Prostate gland (tissue), 2 donors: ENCODE results near the gene CNTN4. TPM values are rescaled to one million over a fixed set of nuclear protein-coding genes. Genes with fewer than 3 reads are reported as not detected.

Experiments
- DNase-seq: peaks from one replicate; pipeline ENCODE4 v3.0.0-alpha.2; 2019; ENCODE audit warnings: low spot score
- H3K27ac ChIP-seq, 2 donors: fragments of 200-600 bp; sonication (generic); 2 replicates each; pipeline ENCODE4 v1.5.1; 2017 to 2019
- H3K27me3 ChIP-seq: fragments of 200-600 bp; sonication (generic); replicated peaks from 2 replicates; pipeline ENCODE4 v1.5.1; 2019; ENCODE audit not compliant: insufficient read depth
- H3K36me3 ChIP-seq, 2 donors: fragments of 200-600 bp; sonication (generic); 1 replicate in 1 of 2; 2 replicates in 1 of 2; pipeline versions ENCODE4 v1.5.1 to v1.8.1; 2017 to 2019
- H3K4me1 ChIP-seq: fragments of 200-600 bp; sonication (generic); replicated peaks from 2 replicates; pipeline ENCODE4 v1.5.1; 2019
- H3K4me3 ChIP-seq, 2 donors: fragments of 200-600 bp; sonication (generic); 2 replicates each; pipeline ENCODE4 v1.5.1; 2017 to 2019
- H3K9me3 ChIP-seq: fragments of 200-600 bp; sonication (generic); 2 replicates; pipeline ENCODE4 v1.5.1; 2017
- POLR2A ChIP-seq: fragments of 450-650 bp; IDR thresholded peaks from one replicate; pipeline ENCODE4 v1.6.1; 2016; ENCODE audit warnings: antibody characterized with exemption, mild to moderate bottlenecking
- POLR2AphosphoS5 ChIP-seq: sonication (generic); formaldehyde crosslinking; IDR thresholded peaks from one replicate; pipeline ENCODE4 v1.6.1; 2017; ENCODE audit warnings: antibody characterized with exemption
- WGBS: methylation state at CpG from one replicate; pipeline ENCODE4 v1.1.5; 2018; 5-methylcytosine and 5-hydroxymethylcytosine counted together
- intact Hi-C: fragments of 100-400 bp; cut with DNase I; formaldehyde crosslinking; loops from one replicate; pipeline ENCODE4 v1.14.2; 2022
- total RNA-seq, 2 donors: library from RNA; depleted of rRNA; stranded (reverse); fragments of >200 nt; gene quantifications; one replicate each; pipeline ENCODE4 v1.1.0, GENCODE V29; 2016
- TF ChIP-seq, protein P1 (sequence below), 4 experiments: fragments of 200-600 bp in 2 of 4; fragments of 450-650 bp in 2 of 4; sonication (generic) in 2 of 4; IDR thresholded peaks; 1 replicate in 3 of 4; 2 replicates in 1 of 4; pipeline ENCODE4 v1.5.1; 2016 to 2019; ENCODE audit warnings: antibody characterized with exemption in 4 of 4, mild to moderate bottlenecking in 2 of 4, moderate library complexity in 2 of 4

CNTN4 gene
- total RNA-seq, 2 donors from 2014 or later = 1.5 to 5.7 TPM

DNA sequence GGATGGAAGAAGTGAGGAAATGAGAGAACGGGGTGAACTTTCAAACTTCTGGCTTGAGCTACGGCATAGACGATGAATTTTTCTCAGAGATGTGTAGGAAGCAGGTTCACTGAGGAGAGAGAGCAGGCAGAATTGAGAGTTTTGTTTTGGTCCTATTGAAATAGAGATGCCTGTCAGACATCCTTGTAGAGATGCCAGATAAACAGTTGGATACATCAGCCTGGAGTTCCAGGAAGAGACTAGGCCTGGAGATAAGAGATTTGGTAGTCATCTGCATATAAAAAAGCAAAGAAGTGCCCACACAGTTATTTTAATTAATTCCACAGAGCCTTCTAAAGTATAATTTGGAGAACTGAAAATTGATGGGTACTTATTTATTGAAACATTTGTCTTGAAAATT, 515.9 kb downstream of the CNTN4 start:
- TF ChIP-seq POLR2A (no peak), POLR2AphosphoS5 (no peak)
- TF ChIP-seq, protein P1, sequence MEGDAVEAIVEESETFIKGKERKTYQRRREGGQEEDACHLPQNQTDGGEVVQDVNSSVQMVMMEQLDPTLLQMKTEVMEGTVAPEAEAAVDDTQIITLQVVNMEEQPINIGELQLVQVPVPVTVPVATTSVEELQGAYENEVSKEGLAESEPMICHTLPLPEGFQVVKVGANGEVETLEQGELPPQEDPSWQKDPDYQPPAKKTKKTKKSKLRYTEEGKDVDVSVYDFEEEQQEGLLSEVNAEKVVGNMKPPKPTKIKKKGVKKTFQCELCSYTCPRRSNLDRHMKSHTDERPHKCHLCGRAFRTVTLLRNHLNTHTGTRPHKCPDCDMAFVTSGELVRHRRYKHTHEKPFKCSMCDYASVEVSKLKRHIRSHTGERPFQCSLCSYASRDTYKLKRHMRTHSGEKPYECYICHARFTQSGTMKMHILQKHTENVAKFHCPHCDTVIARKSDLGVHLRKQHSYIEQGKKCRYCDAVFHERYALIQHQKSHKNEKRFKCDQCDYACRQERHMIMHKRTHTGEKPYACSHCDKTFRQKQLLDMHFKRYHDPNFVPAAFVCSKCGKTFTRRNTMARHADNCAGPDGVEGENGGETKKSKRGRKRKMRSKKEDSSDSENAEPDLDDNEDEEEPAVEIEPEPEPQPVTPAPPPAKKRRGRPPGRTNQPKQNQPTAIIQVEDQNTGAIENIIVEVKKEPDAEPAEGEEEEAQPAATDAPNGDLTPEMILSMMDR (IDR thresholded peaks at IDR 0.05) = no peak
- Histone ChIP-seq H3K27ac (no peak overlapping the region), H3K9me3 (no peaks in the 10 kb centered on the region), H3K4me1 (no peaks in the 10 kb centered on the region), H3K4me3 (no peak overlapping the region), H3K36me3 (no peaks in the 10 kb centered on the region), H3K27me3 (no peaks in the 10 kb centered on the region)
- intact Hi-C loops = no loop called here
- no peak for DNase-seq
- WGBS = 98% methylated on average over 3 of the region's 3 CpGs

DNA sequence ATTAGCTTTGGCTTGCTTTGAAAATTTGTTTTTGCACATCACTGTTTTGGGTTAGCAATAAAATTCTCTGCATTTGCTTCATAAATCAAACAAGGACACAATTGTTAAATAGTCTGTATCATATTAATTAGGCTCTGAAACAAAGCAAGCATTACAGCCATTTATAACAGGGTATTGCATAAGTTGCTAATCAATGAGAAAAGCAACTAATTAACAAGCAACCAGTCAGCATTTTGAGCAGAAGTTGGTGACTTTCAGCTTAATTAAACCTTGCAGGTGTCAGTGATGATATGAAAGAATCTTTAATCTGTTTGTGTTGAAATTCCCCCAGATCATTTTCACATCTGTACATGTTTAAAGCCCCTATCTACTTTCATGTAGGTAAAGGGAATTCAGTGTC, 516.4 kb downstream of the CNTN4 start:
- Histone ChIP-seq H3K27me3 (no peaks in the 10 kb centered on the region), H3K4me3 (no peak overlapping the region), H3K27ac (no peak overlapping the region), H3K9me3 (no peaks in the 10 kb centered on the region), H3K4me1 (no peaks in the 10 kb centered on the region), H3K36me3 (no peaks in the 10 kb centered on the region)
- TF ChIP-seq POLR2A = no peak
- intact Hi-C loops = no loop called here
- DNase-seq = no peak

DNA sequence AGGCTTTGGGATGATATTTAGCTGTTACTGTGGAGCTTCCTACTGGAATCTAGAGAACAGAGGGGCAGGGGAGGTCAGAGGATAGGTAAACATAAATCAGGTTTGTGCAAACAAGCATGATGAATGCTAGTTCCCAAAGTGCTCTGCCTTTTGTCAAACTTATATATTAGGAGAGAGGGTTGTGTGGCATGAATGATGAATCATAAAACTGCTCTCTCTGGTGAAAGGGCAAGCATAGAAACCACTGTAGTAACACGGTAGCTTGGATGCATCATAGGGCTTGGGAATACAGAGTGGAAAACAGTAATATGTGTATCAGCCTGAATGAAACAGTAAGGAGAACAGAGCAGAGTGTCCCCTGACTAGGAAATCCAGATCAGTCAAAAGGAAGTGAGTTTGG, 524.8 kb downstream of the CNTN4 start:
- DNase-seq = no peak
- intact Hi-C loops = no loop called here
- Histone ChIP-seq H3K9me3 (no peaks in the 10 kb centered on the region), H3K27me3 (no peaks in the 10 kb centered on the region), H3K4me1 (no peaks in the 10 kb centered on the region), H3K4me3 (no peak overlapping the region), H3K36me3 (no peaks in the 10 kb centered on the region), H3K27ac (no peak overlapping the region)
- WGBS = 11% methylated on average over 1 of the region's 1 CpG
- TF ChIP-seq, protein P1 (IDR thresholded peaks at IDR 0.05) = no peak
- TF ChIP-seq POLR2A (no peak), POLR2AphosphoS5 (no peak)

DNA sequence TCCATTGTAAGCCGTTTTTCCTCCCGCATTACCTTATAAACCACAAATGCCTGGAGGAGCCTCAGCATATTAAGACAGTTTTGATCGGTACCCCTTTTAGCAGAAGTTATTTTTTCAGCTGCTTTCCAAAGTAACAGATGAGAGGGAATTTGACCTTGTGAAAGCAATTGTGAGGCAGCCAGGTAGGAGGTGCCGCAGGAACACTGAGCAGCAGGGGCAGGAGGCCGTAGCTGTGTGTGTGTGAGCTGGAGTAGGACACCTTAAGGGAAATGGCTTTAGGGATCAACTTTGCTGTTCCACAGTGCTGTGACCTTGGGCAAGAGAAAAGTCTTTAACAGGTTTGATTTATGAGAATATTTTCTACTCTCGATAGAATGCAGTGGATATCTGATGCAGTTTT, 529.5 kb downstream of the CNTN4 start:
- no peak for TF ChIP-seq POLR2A
- no peak for TF ChIP-seq POLR2AphosphoS5
- TF ChIP-seq, protein P1 (IDR thresholded peaks at IDR 0.05) = no peak
- WGBS = 72% methylated on average over 6 of the region's 6 CpGs
- no peak for DNase-seq
- Histone ChIP-seq H3K27ac (no peak overlapping the region), H3K27me3 (no peaks in the 10 kb centered on the region), H3K36me3 (no peaks in the 10 kb centered on the region), H3K4me1 (no peaks in the 10 kb centered on the region), H3K9me3 (no peaks in the 10 kb centered on the region), H3K4me3 (no peak overlapping the region)
- intact Hi-C loops = no loop called here

DNA sequence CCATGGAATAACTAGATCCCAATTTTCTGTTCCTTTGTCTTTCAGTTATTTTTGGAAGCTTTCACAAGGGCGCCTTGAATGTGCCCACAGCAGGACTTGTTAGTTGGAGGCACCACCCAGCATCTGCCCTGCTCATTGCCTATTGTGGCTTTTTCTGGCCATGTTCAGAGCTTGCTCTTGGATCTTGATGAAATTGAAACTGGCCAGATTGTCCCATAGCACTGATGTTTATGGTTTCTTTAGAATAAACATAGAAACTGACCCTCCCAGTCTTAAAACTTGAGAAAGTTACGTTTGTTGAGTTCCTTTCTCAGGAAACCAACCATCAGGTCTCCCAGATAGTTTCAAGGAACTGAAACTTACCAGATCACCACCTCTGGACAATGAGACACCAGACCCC, 536.8 kb downstream of the CNTN4 start:
- 77% methylated on average over 2 of the region's 2 CpGs for WGBS
- TF ChIP-seq POLR2A (no peak), POLR2AphosphoS5 (no peak)
- TF ChIP-seq, protein P1 (IDR thresholded peaks at IDR 0.05) = no peak
- H3K4me1 ChIP-seq = no peaks in the 10 kb centered on the region

More for the DNA sequence above, 536.8 kb downstream of the CNTN4 start:
- no peak for DNase-seq
- no peaks in the 10 kb centered on the region for H3K27me3 ChIP-seq
- intact Hi-C loops = no loop called here
- H3K36me3 ChIP-seq = no peaks in the 10 kb centered on the region
- H3K9me3 ChIP-seq = no peaks in the 10 kb centered on the region
- H3K4me3 ChIP-seq = no peak overlapping the region
- no peak overlapping the region for H3K27ac ChIP-seq
